ENCODE data around the gene GRK2.
A peak's percentile ranks its signal among the peaks of the same experiment; 100 is the strongest.
"Not testable (repeated sequence)": the region's sequence is repeated elsewhere in the genome, so short reads cannot be mapped to it uniquely, and the experiment has no call there.

The GRK2 gene

DNA sequence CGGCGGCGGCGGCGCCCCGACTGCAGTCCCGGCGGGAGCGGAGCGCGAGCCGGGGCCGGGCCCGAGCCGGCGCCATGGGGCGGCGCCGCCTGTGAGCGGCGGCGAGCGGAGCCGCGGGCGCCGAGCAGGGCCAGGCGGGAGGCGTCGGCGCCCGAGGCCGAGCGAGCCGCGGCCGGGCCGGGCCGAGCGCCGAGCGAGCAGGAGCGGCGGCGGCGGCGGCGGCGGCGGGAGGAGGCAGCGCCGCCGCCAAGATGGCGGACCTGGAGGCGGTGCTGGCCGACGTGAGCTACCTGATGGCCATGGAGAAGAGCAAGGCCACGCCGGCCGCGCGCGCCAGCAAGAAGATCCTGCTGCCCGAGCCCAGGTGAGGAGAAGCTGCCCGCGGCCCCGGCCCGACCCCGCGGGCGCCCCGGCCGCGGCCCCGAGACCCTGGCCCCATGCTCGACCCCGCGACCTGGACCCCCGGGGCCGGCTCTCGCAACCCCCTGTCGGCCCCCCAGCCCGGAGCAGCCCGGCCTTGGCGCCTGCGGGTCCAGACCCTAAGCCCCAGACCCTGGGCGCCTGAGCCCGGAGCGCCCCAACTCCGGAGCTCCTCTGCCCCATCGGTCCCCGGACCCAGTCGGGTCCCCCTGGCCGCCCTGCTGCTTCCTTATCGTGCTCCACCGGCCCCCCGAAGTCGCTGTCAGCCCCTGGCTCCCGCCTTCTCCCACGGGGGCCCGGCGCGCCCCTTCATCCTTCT is at the start of gene GRK2:
Gene GRK2, plus strand, starts transcription at position 25 of the 739 bp plus-strand sequence. Its CDS starts 227 bp downstream, at position 252.
- no peak for DNase-seq

DNA sequence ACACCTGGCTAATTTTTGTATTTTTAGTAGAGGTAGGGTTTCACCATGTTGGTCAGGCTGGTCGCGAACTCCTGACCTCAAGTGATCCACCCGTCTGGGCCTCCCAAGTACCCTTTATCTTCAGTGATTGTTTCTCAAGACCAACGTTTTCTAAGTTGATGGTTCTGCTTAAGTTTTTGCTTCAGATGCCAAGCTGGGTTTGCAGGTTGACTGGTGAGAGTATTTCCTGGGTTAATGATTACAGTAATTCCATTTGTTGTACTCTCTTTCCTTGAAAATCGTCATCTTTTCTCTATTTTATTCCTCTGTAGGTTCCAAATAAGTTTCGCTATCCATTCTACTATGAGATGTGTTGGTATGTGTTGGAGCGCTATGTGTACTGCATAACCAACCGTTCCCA is 38.5 kb upstream of the GRK2 start:
- no peak for DNase-seq

DNA sequence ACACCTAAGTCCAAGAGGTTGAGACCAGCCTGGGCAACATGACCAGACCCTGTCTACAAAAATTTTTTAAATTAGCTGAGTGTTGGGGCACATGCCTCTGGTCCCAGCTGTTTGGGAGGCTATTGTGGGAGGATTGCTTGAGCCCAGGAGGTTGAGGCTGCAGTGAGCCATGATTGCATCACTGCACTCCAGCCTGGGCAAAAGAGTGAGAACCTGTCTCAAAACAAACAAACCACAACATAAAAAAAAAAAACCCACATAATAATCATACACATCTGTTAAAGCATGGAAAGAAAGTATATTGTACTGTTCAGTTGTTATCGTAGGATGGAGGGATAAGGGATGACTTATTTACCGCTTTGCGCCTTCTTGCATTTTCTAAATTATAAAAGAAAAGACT is 35.9 kb upstream of the GRK2 start:
- no peak for DNase-seq

DNA sequence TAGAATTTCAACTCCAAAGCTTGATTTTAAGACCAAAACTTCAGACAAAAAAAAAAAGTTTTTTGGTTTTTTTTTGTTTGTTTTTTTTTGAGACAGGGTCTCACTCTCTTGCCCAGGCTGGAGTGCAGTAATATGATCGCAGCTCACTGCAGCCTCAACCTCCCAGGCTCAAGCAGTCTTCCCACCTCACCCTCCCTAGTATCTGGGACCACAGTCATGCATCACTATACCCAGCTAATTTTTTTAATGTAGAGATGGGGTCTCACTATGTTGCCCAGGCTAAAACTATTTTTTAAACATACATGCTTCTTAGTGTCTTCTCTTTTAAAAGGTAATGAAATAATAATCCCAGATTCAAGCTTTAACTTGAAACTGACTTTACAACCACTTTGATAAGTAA is 35.4 kb upstream of the GRK2 start:
- DNase-seq: no peak

DNA sequence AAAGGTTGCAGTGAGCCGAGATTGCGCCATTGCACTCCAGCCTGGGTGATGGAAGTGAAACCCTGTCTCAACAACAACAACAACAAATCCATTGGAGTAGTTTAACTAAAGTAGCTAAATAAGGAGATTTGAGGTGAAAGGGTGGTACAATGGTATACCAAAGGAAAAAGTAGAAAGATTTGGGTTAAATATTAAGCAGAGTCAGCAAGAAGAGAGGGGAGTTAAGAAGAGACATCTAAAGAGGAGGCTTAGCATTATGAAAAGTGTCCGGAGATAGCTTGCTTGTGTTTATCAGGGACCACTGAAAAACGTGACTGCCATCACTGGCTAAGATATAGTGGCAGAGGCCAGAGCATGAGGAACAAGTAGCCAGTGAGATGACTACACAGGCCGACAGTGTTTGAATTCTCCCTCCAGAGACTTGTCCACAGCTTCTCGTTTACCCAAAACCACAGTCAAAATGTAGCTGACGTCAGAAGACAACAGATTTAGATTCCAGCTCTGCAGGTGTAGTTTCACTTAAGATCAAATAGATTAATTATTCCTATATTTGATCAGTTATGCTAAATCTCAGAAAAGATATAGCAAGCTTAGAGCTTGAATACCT is 32.6 kb upstream of the GRK2 start:
- no peak for DNase-seq

DNA sequence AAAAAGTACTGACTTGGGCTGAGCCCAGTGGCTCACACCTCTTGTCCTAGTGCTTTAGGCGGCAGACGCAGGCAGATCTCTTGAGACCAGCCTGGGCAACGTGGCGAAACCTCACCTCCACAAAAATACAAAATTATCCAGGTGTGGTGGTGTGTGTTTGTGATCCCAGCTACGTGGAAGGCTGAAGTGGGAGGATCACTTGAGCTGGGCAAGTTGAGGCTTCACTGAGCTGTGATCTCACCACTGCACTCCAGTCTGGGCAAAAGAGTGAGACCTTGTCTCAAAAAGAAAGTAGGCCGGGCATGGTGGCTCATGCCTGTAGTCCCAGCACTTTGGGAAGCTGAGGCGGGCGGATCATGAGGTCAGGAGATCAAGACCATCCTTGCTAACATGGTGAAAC is 31.7 kb upstream of the GRK2 start:
- not testable (repeated sequence) for DNase-seq

DNA sequence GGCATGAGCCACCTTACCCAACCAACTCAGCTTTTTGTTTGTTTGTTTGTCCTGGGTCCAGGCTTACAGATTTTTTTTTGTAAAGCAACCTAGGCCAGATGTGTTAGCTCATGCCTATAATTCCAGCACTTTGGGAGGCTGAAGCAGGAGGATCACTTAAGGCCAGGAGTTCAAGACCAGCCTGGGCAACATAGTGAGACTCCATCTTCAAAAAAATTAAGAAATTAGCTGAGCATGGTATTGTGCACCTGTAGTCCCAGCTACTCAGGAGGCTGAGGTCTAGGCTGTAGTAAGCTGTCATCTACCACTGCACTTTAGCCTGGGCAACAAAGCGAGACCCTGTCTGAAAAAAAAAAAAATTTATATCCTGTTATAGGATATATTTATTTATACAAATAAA is 28.7 kb upstream of the GRK2 start:
- no peak for DNase-seq

DNA sequence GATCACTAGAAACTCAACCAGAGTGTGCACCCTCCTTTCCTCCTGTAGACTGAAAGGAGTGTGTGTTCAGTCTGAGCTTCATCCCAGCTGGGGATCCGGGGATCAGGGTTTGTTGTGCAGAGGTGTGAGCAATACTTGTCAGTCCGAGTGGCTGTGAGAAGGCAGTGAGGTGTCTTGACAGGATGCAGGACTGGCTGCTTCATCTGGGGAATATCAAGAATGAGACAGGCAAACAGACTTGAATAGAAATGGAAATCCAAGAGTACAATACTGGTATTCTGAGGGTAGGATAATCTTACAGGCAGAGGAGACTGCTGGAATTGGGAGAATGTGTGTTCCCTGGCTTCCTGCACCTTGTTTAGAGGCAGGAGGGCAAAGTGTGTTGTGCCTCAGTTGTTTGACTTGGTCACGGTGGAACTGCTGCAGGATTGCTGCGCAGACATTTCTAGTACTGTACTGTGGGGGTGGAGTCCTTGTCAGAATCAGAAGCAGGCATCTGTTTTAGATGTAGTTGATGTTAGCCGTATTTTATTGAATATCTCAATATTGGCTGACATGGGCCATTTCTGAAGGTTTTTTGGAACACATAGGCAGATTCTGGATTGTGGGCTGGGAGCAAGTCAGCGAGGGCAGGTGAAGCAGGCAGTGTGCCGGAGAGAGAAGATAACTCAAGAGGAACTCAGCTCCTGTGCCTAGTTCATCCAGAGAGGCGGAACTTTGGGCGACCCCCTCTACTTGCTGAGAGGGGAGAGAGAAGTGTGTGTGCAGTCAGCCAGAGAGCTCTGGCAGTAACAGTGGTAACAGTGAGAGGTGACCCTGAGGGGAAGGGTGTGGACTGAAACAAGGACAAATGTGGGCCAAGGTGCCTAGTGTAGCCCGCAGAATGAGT is 27.1 kb upstream of the GRK2 start:
- no peak for DNase-seq

DNA sequence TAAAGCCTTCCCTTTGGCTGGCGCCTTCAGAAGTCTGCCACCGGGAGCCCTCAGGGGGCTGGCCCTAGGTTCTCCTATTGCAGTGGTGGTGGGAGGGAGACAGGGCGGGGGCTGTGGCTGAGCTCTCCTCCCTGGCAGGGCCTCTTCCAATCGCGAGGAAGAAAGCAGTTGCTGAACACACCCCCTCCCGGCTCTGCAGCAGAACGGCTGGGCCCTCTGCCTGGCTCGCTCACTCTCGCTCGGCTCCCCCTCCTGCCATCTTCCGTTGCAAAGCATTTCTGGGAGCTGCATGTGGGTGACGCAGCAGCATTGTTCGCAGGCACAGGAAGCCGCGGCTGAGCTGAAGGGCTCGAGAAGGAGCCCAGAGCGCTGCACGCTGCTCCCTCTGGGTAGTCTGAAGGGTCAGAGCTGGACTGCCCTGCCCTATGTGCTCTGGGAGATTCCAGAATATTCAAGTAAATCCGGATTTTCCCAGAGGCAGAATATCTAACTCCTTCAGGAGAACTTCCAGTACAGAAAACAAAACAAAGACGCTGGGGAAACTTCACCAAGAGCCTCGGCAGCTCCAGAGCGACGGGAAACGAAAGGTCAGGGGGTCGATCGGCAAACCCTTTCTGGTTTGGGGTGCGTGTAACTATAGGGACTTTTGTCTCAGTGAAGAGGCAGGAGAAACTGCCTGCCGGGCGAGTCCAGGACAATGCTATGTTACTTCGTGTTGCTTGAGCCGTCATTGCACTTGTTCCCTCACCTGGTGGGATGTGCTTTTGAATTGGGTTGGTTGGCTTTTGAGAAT is 26.3 kb upstream of the GRK2 start:
- peak; percentile 96 for DNase-seq

DNA sequence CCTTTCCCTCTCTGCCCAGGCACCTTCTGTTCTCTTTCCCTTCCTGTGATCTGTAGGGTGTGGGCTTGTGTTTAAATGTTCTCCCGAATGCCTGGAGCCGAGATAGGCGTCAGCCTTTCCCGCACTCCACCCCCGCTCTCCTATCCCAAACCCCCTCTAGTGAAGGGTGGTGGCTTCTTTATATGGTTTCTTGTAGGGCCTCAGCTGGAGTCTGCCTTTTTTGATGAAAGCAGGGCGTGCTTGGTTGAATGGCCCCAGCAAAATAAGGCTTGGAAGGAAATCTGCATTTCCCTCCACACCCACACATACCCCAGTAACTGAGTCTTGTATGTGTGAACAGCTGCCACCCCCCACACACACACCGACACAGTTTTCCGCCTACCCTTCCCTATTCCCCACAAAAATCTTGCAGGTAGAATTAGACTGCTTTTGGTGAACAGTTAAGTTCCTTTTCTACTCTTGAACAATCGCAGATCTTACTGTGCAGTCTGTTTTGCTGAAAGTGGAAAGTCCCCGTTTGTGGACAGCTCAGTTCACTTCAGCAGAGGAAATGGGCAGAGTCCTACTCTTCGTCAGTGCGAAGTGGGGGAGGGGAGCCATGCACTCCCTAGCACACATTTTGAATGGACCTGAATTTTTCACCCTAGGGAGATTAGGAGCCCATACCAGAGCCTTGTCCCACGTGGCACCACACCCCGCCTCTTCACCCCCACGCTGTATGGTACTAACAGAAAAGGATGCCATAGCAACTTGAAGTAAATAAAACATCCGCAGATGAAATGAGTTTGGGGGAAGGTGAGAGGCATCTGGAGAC is 25.5 kb upstream of the GRK2 start:
- DNase-seq: peak; percentile 34

DNA sequence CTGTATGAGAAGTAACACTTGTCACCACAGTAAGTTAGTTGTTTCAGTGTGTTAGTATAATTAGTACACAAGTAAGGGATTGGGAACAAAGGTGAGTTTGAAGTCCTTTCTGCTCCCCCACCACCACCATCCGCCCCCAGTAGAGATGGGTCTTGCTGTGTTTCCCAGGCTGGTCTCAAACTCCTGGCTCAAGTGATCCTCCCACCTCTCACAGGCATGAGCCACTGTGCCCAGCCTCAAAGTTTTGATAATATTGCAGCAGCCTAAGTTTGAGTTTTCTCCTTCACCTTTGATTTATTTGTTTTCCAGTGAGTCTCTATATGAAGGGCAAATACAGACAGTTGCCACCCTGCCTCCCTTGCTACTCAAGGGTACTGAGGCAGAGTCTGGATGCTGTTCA is 23.7 kb upstream of the GRK2 start:
- DNase-seq: no peak

DNA sequence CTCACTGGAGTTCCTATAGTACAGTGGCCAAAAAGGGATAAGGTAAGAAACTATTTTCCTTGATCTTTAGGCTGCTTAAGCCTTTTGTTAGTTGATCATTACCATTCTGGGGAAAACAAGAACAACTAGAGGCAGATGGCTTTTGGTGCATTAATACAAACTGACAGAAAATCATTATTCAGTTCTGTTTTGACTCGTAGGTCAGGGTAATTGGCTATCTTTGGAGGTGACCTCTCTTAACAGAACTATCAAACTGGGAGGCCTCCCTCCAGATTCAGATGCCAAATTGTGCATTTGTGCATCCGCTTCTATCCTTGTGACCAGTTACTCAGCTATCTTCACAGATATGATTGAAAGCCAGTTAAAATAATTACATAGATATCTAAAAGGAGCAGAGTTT is 23.2 kb upstream of the GRK2 start:
- DNase-seq: no peak

DNA sequence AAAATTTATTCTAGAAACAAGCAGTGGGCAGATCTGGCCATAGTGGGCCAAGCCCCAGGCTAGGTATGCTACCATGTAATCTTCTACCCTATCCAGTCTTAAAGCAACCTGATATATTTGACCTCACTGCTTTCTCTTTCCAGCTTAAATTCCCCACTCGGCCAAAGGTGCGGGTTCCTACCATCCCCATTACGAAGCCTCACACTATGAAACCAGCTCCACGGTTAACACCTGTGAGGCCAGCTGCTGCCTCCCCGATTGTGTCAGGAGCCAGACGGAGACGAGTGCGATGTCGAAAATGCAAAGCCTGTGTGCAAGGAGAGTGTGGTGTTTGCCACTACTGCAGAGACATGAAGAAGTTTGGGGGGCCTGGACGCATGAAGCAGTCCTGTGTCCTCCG is 21.2 kb upstream of the GRK2 start:
- DNase-seq: no peak

DNA sequence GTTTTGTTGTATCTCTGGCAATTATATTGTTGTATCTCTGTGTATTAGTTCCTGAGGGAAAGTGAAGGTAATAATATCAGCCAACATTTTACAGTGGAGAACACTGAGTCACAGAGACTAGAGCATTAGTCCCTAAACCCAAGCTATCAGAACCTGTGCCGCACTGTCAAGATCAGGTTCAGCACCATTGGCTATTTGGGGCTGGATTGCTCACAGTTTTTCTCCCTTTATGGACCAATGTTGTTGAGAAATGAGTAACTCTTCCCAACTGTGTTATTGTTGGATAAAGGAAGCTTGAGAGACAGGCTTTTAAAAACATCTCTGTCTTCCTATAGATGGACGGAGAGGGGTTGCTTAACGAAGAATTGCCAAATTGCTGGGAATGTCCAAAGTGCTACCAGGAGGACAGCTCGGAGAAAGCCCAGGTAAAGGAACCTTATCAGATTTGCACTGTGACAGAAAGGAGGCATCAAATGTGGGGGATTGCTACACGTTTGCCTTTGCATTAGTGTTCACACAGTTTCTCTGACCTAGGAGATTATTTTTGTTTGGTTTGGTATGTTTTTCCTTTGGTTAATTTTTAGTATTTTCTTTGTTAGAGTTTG is 18.2 kb upstream of the GRK2 start:
- DNase-seq: no peak

DNA sequence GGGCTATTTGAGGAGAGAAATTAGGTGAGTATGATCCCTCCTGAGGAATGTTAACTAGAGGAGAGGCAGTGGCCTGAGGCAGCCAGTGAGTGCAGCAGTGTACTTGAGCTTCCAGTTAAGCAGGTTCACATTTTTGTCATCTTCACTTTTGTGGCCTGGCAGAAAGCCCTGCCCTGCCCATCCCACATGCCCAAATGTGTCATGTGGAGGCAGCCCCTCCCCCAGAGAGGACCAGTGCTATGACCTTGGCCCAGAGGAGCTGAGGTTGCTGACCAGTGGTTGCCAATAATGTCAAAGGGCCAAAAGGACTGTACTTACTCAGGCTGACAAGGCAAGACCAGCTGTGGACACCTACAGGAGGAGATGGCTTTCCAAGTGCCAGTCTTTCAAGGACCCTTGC is 17.6 kb upstream of the GRK2 start:
- DNase-seq: no peak

DNA sequence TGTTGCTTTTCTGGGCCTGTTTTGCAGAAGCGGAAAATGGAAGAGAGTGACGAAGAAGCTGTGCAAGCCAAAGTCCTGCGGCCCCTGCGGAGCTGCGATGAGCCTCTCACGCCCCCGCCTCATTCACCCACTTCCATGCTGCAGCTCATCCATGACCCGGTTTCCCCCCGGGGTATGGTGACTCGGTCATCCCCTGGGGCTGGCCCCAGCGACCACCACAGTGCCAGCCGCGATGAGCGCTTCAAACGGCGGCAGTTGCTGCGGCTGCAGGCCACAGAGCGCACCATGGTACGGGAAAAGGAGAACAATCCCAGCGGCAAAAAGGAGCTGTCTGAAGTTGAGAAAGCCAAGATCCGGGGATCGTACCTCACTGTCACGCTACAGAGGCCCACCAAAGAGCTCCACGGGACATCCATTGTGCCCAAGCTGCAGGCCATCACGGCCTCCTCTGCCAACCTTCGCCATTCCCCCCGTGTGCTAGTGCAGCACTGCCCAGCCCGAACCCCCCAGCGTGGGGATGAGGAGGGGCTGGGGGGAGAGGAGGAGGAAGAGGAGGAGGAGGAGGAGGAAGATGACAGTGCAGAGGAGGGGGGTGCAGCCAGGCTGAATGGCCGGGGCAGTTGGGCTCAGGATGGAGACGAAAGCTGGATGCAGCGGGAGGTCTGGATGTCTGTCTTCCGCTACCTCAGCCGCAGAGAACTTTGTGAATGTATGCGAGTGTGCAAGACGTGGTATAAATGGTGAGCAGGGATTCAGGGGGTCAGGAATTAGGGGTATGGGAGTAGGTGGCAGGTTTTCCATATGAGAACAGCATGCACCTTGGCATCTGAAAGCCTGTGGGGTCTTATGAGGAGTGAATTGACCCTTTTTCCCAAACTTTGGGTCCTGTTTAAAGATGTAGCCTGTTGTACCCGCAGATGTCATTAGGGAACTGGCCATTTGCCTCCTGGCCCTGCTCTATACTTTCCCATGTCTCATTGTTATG is 15.9 kb upstream of the GRK2 start:
- no peak for DNase-seq

DNA sequence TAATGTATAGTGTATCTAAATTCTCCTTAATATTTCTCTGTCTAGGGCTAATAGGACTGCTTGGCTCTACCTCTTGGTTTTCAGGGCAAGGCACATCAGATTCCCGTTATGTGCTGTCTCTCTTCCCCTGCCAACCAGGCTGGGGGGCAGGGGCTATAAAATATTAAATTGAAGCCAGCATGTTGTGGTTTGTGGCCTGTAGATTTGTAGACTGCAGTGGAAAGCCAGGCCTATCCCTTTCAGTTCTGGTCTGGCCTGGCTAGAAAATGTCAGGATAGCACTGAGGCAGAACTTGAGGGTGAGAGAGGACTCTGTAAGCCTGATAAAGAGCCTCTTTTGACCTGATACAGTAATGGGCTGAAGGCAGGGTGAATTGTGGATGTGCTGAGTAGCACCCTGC is 14.4 kb upstream of the GRK2 start:
- DNase-seq: no peak

DNA sequence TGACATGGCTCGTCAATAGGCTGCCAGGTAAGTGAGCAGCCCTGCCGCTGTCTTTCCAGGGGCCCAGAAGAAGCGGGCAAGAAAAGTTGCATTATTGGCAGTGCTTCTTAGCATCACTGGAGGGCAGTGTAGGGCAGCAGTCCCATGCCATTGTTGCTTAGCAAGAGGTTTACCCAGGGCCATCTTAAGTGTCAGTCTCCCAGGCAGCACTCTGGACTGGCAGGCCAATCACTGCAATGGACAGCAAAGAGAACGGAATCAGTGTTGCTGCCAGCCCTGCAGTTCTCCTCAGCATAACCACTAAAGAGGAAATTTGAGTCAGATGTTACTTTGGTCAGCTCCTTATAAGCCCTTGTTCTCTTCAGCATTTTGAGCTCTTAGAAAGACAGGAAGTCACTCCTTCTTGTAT is 13.4 kb upstream of the GRK2 start:
- no peak for DNase-seq

DNA sequence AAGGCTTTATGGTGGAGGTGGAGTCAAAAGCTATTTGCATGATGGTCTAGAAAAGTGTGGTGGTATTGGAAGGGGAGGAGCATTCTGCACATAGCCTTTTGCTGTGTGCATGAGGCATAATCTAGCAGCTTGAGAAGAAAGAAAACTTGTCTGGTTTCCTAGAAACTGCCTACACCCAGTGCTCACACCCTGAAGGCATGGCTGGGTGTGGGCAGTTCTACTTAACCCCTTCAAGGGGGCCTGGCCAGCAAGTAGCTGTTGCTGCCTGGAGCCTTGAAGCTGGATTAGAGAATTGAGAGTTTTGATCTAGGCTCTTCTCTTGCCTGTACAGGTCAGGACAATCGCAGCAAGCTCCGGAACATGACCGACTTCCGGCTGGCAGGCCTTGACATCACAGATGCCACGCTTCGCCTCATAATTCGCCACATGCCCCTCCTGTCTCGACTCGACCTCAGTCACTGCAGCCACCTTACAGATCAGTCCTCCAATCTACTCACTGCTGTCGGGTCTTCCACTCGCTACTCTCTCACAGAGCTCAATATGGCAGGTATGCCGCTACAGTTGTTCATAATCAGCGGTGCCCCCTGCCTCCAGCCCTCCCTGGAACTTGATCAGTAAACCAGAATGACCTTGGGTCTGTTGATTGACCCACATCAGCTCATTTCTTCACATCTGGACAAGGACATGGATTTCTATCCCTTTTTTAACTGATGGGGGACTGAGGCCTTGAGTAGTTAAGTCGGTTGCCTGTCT is 12.2 kb upstream of the GRK2 start:
- no peak for DNase-seq

DNA sequence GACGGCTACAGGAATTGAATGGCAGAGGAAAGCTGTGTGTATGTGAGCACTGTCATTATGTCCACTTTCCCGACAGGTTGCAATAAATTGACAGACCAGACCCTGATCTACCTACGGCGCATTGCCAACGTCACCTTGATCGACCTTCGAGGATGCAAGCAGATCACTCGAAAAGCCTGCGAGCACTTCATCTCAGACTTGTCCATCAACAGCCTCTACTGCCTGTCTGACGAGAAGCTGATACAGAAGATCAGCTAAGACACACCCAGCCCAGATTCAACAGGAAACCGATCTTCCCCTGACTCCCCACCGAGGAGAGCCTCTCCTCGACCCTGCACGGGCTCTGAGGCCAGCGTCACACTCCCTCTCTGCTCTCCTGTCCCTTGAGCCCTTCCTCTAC is 11.5 kb upstream of the GRK2 start:
- no peak for DNase-seq
